ENCODE data around the gene SNRNP70. TPM values are rescaled to one million over a fixed set of nuclear protein-coding genes. Genes with fewer than 3 reads are reported as not detected.

Gene SNRNP70
- total and polyA plus RNA-seq, 2 experiments from 2014 or later: 243 to 361 TPM

- Histone ChIP-seq H3K9me2 (ENCODE audit: insufficient read depth) (no peaks in the 10 kb centered on the region), H3K4me3 (no peak overlapping the region), H3K27me3 (ENCODE audit: insufficient read depth) (no peaks in the 10 kb centered on the region), H4K20me1 (replicated peaks; ENCODE audit: insufficient read depth) (peaks cover 55% of the 10 kb centered on the region), H3K36me3 (ENCODE audit: insufficient read depth) (peaks cover 38% of the 10 kb centered on the region), H3K4me1 (ENCODE audit: insufficient read depth) (no peaks in the 10 kb centered on the region), H3K79me2 (replicated peaks; ENCODE audit: insufficient read depth) (peaks cover 78% of the 10 kb centered on the region), H3K4me2 (no peak overlapping the region), H3F3A (replicated peaks; ENCODE audit: low read depth) (peaks cover 60% of the 10 kb centered on the region), H2AFZ (no peak overlapping the region), H3K27ac (ENCODE audit: low read depth) (no peak overlapping the region; the same call in 1 of the 2 replicates)
- H3K9me3 Mint-ChIP-seq: no peaks in the 10 kb centered on the region
- H3K27ac Mint-ChIP-seq: no peak overlapping the region
- no peak for DNase-seq (ENCODE audit: low spot score)
- ATAC-seq: no peak
- 0 out of 3 replicates have a peak, but pooled peaks cover 5% of the 10 kb centered on the region for H3K4me1 Mint-ChIP-seq
- H3K4me3 Mint-ChIP-seq: no peak overlapping the region
- H3K36me3 Mint-ChIP-seq (ENCODE audit: low read depth): peaks cover 88% of the 10 kb centered on the region
- peaks cover 4% of the 10 kb centered on the region for H3K27me3 Mint-ChIP-seq (ENCODE audit: insufficient read depth, low read depth, poor library complexity)
- TF ChIP-seq ZNF462 (CRISPR knock-in tag; IDR thresholded peaks at IDR 0.05): no peak
- TF ChIP-seq, protein P1, sequence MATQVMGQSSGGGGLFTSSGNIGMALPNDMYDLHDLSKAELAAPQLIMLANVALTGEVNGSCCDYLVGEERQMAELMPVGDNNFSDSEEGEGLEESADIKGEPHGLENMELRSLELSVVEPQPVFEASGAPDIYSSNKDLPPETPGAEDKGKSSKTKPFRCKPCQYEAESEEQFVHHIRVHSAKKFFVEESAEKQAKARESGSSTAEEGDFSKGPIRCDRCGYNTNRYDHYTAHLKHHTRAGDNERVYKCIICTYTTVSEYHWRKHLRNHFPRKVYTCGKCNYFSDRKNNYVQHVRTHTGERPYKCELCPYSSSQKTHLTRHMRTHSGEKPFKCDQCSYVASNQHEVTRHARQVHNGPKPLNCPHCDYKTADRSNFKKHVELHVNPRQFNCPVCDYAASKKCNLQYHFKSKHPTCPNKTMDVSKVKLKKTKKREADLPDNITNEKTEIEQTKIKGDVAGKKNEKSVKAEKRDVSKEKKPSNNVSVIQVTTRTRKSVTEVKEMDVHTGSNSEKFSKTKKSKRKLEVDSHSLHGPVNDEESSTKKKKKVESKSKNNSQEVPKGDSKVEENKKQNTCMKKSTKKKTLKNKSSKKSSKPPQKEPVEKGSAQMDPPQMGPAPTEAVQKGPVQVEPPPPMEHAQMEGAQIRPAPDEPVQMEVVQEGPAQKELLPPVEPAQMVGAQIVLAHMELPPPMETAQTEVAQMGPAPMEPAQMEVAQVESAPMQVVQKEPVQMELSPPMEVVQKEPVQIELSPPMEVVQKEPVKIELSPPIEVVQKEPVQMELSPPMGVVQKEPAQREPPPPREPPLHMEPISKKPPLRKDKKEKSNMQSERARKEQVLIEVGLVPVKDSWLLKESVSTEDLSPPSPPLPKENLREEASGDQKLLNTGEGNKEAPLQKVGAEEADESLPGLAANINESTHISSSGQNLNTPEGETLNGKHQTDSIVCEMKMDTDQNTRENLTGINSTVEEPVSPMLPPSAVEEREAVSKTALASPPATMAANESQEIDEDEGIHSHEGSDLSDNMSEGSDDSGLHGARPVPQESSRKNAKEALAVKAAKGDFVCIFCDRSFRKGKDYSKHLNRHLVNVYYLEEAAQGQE (IDR thresholded peaks at IDR 0.05; ENCODE audit: unreplicated experiment): no peak
Observed at GRCh38 chr19:49092686-49093085, 7.4 kb downstream of the SNRNP70 start.

All from GM23338 (cell line).